CD4-positive, alpha-beta T cell treated with Interleukin-6 at 100 ng/mL for 8 hours (primary cell): Measurements from ENCODE around the gene BATF2.

ENCODE experiments used
- DNase-seq: peaks from one replicate; pipeline ENCODE4 v3.0.0-alpha.2; 2020; ENCODE audit warnings: mixed read lengths, low spot score

BATF2 gene

GRCh38 chr11:64963072-64963631 is 33.6 kb downstream of the BATF2 start:
- no peak for DNase-seq

GRCh38 chr11:64960719-64961118 is 36.1 kb downstream of the BATF2 start:
- DNase-seq, result no peak

DNA sequence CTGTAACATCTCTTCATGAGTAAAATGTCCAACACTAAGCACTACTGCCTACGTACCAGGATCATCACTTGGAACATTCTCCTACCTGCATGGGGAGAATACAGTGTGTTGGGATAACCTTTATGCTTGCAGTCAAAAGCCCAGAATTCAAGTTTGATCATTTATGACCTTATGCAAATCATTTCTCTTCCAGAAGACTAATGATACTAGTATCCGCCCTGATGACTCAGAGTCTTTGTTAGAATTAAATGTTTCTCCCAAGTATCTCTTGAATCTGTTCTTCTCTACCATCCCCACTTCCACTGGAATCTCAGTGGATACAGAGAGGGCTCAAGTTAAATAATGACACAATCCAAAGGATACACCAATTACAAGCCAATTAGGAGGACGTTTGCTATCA is 37.3 kb downstream of the BATF2 start:
- DNase-seq, result no peak

DNA sequence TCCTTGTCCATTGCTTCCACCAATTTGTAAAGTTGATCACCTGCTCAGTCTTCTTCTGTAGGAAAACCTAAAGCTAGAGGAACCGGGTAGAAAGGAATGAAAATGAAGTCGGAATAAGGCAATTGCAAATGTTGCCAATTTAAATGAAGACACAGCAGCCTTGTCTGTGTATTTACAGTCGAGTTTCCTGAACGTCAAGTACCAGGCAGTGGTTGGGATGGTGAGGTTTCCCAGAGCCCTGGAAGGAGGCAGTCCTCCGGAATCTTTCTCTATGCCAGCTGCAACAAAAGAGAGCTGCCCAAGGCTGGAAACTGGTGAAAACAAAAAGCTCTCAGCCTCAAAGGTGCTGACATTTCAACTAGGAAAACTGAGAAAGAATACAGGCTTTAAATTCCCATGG is 42.6 kb downstream of the BATF2 start:
- DNase-seq, result no peak

- DNase-seq, result no peak
Observed at GRCh38 chr11:64951529-64951928, 45.2 kb downstream of the BATF2 start.

DNA sequence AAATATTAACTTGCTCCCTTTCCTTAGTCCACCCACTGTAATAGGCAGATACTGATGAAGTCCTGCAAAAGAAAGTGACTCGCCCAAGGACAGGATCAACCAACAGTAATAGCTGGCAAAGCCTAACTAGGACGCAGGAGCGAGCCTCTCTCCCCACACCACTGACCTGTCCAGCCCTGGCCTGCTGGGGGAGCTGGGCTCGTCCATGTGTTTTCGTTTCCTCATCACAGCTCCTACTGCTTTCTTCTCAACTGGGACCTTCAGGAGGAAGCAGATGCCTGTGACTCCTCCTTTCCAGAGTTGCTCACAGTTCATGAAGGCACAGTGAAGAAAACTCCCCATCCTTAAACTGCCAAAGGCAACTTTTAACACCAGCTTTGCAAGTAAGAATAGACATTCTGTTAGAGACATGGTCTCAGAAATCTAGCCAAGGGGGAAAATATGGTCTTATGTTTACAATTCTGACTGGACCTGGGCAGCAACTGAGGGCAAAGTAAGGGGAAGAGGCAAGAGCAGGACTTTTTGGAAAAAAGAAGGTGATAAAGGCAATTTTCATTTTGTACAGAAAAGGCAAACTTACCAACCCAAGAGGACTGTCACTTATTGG is 49.5 kb downstream of the BATF2 start:
- no peak for DNase-seq
